ENCODE measurements around the gene EEF2K.
"Not testable (repeated sequence)": the region's sequence is repeated elsewhere in the genome, so short reads cannot be mapped to it uniquely, and the experiment has no call there.

EEF2K gene

DNA sequence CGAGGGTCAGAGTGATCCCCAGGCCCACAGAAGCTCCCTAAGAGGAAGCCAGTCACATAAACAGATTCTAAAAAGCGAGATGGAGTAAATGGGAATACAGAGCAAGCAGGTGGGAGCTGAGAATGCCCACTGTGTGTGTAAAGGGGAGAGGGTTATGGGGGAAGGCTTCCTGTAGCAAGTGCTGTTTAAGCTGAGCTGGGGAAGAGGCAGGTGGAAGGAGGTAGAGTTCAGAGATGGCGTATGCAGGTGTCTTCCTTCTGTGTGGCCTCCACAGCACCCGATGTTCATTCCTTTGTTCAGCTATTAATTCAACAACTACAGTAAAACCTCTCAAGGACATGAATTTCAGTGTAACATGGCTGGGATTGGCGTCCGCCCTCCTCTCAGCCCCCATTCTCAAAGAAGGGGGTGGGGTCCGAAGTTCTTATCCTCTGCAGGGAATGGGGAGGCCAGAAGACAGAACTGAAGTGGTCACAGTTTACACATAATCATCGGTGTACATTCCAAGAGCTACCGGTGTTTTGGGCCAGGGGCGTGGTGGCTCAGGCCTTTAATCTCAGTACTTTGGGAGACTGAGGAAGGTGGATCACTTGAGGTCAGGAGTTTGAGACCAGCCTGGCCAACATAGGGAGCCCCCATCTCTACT lies 1.8 kb downstream of the EEF2K start:
- FAIRE-seq (no peak), DNase-seq (ENCODE audit: insufficient read length, low spot score) (no peak)

- FAIRE-seq (no peak), DNase-seq (ENCODE audit: insufficient read length, low spot score) (no peak)
These were observed 4.2 kb downstream of the EEF2K start for GRCh38 chr16:22210285-22210684.

DNA sequence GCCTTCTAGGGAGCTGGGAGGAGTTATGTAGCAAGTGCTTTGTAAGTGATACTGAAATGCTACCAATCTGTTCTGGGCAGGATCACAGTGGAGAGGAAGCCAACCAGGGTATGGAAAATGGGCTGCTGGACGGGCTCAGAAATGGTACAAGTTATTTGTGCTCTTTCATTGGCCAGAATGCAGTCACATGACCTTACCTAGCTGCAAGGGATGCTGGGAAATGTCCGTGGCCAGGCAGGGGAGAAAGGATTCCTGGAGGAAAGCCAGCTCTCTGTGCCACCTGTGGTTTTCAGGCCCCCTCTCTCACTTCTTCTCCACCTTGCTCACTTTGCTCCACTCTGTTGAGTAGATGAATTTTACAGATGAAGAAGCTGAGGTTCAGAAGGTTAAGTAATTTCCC lies 4.8 kb downstream of the EEF2K start:
- DNase-seq (ENCODE audit: insufficient read length, low spot score) (no peak), FAIRE-seq (no peak)

- DNase-seq (ENCODE audit: insufficient read length, low spot score): no peak
- no peak for FAIRE-seq
These were observed 7.2 kb downstream of the EEF2K start for GRCh38 chr16:22213236-22213635.

DNA sequence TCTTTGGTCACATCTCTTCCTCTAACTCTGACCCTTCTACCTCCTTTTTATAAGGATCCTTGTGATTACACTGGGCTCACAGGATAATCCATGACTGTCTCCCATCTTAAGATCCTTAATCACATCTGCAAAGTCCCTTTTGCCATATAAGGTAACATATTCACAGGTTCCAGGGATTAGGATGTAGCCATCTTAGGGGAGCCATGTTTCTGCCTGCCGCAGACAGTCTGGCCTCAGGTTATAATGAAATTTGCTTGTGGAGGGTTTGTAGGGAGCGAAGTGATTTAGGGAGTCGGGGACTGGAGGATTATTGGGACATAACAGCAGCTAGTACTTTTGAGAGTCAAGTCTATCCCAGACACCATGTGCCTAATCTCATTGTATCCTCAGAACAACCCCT lies 7.7 kb downstream of the EEF2K start:
- FAIRE-seq (no peak), DNase-seq (ENCODE audit: insufficient read length, low spot score) (no peak)

- FAIRE-seq: no peak
- DNase-seq (ENCODE audit: insufficient read length, low spot score): no peak
These were observed 8.3 kb downstream of the EEF2K start for GRCh38 chr16:22214402-22214801.

DNA sequence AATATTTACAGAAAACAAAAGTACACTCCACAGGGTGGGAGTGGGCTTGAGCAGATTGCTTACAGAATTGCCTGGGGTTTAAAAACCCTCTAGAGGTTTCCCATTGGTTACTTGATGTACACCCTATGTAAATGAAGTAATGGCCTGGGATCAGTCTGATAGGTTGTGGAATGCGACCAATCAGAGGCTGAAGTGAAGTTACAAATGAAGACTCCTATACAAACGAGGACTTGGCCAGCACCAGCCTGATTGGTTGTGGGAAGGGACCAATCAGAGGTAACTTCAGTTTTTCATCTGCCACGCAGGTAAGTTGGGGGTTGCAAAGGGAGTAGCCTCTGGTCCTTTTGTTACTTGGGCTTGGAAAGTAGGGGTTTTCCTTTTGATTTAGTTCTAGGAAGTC lies 8.8 kb downstream of the EEF2K start:
- FAIRE-seq (no peak), DNase-seq (ENCODE audit: insufficient read length, low spot score) (no peak)

GRCh38 chr16:22216191-22216831 lies 10.2 kb downstream of the EEF2K start:
- DNase-seq (ENCODE audit: insufficient read length, low spot score): no peak

DNA sequence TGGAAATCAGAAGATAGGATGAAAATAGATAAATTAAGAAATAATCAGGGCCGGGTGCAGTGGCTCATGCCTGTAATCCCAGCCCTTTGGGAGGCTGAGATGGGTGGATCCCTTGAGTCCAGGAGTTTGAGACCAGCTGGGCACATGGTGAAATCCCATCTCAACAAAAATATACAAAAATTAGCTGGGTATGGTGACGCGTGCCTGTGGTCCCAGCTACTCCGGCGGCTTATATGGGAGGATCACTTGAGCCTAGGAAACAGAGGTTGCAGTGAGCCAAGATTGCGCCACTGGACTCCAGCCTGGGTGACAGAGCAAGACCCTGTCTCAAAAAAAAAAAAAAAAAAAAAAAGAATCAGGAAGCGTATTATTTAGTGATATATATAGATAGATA lies 10.8 kb downstream of the EEF2K start:
- DNase-seq (ENCODE audit: insufficient read length, low spot score); FAIRE-seq: not testable (repeated sequence)

More at GRCh38 chr16:22216191-22216831, 10.2 kb downstream of the EEF2K start:
- no peak for FAIRE-seq

DNA sequence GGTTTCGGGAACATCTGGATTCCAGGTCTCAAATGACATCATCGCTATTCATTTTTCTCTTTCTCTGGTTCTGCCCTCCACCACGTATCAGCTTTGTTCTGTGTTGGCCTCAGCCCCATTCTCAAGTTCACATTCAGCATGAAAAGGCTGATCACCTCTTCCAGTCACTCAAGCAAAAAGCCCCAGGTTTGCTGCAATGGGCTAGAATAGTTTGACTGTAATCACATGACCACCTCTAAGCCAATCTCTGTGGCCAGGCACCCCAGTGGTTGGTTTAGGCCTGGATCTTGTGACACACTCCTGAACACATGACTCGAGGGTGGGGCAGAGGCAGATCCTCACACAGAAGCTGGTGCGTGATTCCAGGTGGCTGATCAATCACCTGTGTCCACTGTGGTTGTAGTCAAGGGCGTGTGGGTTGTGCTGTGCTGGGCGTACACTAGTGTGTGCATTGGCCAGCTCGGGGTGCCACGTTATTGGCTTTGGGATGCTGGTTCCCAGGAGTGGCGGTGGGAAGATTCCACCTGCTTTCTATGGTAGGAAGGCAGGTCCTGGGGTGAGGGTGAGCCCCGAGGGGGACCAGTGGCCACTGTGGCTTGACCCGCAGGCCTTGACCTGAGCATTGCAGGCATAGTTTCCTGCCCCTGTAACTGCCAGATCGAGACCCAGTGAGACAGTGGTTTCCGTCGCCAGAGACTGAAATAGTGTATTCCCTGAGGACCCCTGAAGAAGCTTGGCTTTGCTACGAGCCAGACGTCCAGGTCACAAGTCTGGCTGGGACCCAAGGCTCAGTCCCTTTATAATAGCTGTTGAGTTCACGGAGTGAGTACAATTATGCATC lies 12.0 kb downstream of the EEF2K start:
- DNase-seq (ENCODE audit: insufficient read length, low spot score) (no peak), FAIRE-seq (no peak)

DNA sequence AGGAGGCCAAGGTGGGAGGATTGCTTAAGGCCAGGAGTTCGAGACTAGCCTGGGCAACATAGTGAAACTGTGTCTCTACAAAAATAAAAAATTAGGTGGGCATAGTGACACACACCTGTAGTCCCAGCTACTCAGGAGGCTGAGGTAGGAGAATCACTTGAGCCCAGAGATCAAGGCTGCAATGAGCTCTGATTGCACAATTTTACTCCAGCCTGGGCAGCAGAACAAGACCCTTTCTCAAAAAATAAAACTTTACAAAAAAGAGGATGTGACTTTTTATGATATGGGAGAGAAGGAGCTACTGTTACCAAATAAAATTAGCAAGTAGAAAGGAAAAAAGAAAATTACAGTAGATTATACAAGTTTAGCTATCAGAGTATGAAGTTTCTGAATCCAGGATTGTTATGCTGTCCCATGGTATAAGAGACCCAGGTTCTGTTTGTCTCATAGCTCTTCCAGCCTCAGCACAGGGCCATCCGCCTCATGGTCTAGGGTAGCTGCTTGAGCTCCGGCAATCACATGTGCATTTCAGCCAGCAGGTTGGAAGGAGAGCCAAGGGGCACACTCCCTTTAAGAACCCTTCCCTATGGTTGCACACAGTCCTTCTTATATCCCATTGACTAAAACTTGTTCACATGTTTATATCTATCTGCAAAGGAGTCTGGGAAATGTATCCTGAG lies 13.5 kb downstream of the EEF2K start:
- no peak for FAIRE-seq

GRCh38 chr16:22220069-22220440 lies 14.0 kb downstream of the EEF2K start:
- DNase-seq (ENCODE audit: insufficient read length, low spot score): no peak
- FAIRE-seq: no peak

More for the DNA sequence above, 13.5 kb downstream of the EEF2K start:
- no peak for DNase-seq (ENCODE audit: insufficient read length, low spot score)

- FAIRE-seq: no peak
- no peak for DNase-seq (ENCODE audit: insufficient read length, low spot score)
These were observed 14.6 kb downstream of the EEF2K start for GRCh38 chr16:22220714-22221113.

- DNase-seq (ENCODE audit: insufficient read length, low spot score) (no peak), FAIRE-seq (no peak)
These were observed 15.9 kb downstream of the EEF2K start for GRCh38 chr16:22222006-22222405.

DNA sequence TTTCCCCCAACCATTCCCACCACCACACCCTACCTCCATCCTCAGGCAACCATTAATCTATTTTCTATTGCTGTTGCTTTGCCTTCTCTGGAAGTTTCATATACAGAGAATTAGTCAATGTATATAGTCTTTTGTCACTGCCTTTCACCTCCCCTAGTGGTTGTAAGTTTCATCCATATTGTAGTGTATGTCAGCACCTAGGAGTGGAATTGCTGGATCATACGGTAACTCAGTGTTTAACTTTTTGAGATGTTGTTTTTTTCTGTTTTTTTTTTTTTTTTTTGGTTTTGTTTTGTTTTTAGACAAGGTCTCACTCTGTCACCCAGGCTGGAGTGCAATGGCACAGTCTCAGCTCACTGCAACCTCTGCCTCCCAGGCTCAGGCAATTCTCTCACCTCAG lies 16.9 kb downstream of the EEF2K start:
- DNase-seq (ENCODE audit: insufficient read length, low spot score): no peak
- no peak for FAIRE-seq

- DNase-seq (ENCODE audit: insufficient read length, low spot score): no peak
- no peak for FAIRE-seq
These were observed 19.0 kb downstream of the EEF2K start for GRCh38 chr16:22225060-22225459.

GRCh38 chr16:22229889-22230288 lies 23.8 kb downstream of the EEF2K start:
- DNase-seq (ENCODE audit: insufficient read length, low spot score): no peak
- no peak for FAIRE-seq

DNA sequence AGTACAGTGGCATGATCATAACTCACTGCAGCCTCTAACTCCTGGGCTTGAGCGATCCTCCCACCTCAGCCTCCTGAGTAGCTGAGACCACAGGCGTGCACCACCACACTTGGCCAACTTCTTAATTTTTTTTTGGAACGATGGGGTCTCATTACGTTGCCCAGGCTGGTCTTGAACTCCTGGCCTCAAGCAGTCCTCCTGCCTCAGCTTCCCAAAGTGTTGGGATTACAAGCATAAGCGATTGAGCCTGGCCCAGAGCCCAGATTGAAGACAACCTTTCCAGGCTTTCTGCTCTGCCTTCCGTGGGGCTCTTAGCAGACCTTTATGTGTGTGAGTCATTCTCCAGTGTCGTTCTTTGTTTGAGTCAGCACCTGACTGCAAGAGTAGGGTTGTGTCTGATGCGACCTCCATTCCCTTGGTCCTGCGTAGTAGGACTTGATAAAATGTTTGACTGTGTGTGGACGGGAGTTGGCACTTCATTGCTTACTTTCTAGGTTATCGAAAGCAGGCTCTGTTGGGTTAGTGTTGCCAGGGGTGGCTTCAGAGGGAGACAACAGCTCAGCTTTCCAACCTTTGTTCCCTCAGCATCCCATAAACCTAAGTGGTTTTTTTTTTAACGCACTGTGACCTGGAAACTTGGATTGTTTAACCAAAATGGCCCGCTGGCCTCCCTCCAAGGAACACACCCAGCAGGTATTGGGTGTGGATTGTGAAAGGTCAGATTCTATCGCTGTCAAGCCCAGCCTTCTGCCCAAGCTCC lies 26.4 kb downstream of the EEF2K start:
- DNase-seq (ENCODE audit: insufficient read length, low spot score): no peak
- no peak for FAIRE-seq

- no peak for FAIRE-seq
These were observed 26.9 kb downstream of the EEF2K start for GRCh38 chr16:22233037-22233372.

DNA sequence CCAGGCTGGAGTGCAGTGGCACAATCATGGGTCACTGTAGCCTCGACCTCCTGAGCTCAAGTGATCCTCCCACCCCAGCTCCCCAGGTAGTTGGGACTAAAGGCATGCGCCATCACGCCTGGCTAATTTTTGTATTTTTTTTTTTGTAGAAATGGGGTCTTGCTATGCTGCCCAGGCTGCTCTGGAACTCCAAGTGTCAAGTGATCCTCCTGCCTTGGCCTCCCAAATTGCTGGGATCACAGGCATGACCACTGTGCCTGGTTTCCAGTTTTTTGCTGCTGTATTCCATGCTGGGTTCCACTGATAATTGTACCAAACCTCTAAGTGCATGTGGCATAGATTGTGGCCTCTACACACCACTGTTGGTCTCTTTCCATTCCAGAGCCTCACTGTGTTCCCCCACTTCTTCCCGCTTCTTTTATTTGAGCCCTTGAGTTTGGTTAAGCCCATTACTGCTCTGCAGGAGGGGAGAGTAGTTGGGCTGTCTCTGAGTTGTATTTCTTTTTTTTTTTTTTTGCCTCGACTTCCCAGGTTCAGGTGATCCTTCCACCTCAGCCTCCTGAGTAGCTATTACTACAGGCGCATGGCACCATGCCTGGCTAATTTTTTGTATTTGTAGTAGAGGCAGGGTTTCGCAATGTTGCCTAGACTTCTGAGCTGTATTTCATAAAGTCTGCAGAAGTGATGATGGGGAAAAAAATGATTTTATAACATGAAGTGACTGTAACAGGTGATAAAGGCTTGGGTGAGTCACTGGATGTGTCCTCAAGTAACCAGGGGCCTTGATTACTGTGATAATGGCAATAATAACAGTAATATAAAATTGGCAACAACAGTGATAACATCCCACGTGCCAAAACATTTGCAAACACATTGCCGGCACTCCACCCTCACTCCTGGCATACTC lies 30.0 kb downstream of the EEF2K start:
- DNase-seq (ENCODE audit: insufficient read length, low spot score) (no peak), FAIRE-seq (no peak)

More at GRCh38 chr16:22233037-22233372, 26.9 kb downstream of the EEF2K start:
- no peak for DNase-seq (ENCODE audit: insufficient read length, low spot score)

Data from HTR-8/SVneo (cell line).